Brain microvascular endothelial cell (primary cell): Measurements from ENCODE around the gene GALNT13.

Experiments
- DNase-seq: peaks from one replicate; pipeline ENCODE4 v3.0.0-alpha.2; 2020
- H3K27ac ChIP-seq: fragments of 250-450 bp; sonication (Bioruptor Pico); 2 replicates; pipeline ENCODE4 v1.5.1; 2020; ENCODE audit warnings: mild to moderate bottlenecking, moderate library complexity
- H3K27me3 ChIP-seq: fragments of 250-450 bp; sonication (Bioruptor Pico); replicated peaks from 2 replicates; pipeline ENCODE4 v1.5.1; 2020; ENCODE audit warnings: mild to moderate bottlenecking
- H3K36me3 ChIP-seq: fragments of 250-450 bp; sonication (Bioruptor Pico); replicated peaks from 2 replicates; pipeline ENCODE4 v1.5.1; 2020; ENCODE audit warnings: mild to moderate bottlenecking
- H3K4me3 ChIP-seq: 2 replicates; pipeline ENCODE4 v1.5.1; 2011; ENCODE audit warnings: low read depth, mild to moderate bottlenecking, control low read depth, low read length, moderate library complexity
- CTCF ChIP-seq: IDR thresholded peaks from 2 replicates; pipeline ENCODE4 v1.5.1; 2011; ENCODE audit warnings: low read depth, mild to moderate bottlenecking, moderate library complexity, low read length, control low read depth, inconsistent platforms; ENCODE audit errors: missing control alignments
- in situ Hi-C: cut with HindIII; loops from 2 replicates; pipeline ENCODE4 v1.10.0; 2017; ENCODE audit warnings: low sequenced_read_pairs, low pct_ligation_motif_present

Gene GALNT13

GRCh38 chr2:154433010-154433409, 561.3 kb downstream of the GALNT13 start:
- H3K36me3 ChIP-seq, result no peaks in the 10 kb centered on the region
- TF ChIP-seq CTCF, result no peak
- no peak overlapping the region for H3K27ac ChIP-seq
- H3K27me3 ChIP-seq, result no peaks in the 10 kb centered on the region
- in situ Hi-C loops, result no loop called here
- no peak overlapping the region for H3K4me3 ChIP-seq
- no peak for DNase-seq

DNA sequence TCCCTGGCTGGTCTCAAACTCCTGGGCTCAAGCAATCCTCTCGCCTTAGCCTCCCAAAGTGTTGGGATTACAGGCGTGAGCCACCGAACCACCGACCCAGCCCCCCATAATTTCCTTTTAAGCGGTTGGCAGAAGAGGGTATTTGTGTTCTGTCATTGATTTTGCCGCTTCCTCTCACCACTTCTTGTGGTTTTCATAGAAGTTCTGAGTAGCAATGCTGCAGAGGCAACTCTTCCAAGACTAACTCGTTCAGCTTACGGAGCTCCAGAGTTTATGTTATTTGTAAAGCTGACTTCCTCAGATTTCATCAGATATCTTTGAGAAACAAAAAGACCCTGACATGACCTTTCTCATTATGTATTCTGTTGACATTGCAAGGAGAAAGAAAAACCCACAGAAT, 565.4 kb downstream of the GALNT13 start:
- Histone ChIP-seq H3K27ac (no peak overlapping the region), H3K27me3 (no peaks in the 10 kb centered on the region), H3K36me3 (no peaks in the 10 kb centered on the region), H3K4me3 (no peak overlapping the region)
- in situ Hi-C loops, result no loop called here
- DNase-seq, result no peak
- no peak for TF ChIP-seq CTCF

DNA sequence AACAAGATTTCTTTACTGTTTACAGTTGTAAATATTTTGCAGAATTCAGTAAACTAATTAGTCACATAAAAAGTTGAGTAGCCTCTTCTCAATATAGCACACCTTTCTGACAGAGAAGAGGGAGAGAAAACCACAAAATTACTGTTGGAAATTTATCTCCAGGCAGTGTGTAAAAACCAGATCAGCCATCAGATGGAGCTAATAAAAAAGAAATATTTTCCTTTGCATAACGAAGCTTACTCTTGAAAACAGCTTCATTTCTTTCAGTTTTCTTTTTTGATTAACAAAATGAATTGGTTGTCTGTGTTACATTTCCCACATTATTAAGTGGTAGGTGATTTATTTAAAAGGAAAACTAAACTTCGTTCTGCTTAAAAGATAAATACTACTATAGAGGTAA, 567.4 kb downstream of the GALNT13 start:
- Histone ChIP-seq H3K27me3 (no peaks in the 10 kb centered on the region), H3K27ac (no peak overlapping the region), H3K4me3 (no peak overlapping the region), H3K36me3 (no peaks in the 10 kb centered on the region)
- no peak for DNase-seq
- peak; percentile 14 for TF ChIP-seq CTCF
- in situ Hi-C loops, result no loop called here

DNA sequence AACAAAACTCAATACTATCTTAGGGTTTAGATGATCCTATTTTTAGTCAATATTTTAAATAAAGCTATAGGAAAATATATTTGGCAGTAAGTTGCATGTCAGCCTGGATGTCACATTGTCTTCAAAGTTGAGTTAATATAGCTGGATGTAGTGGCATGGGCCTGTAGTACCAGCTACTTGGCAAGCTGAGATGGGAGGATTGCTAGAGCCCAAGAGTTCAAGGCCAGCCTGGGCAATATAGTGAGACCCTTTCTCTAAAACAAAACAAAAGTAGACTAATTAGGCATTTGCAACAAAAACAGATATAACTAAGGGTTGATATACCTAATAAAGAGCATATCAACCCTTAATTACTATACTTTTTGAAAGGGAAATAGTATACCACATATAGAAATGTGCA, 572.2 kb downstream of the GALNT13 start:
- Histone ChIP-seq H3K4me3 (no peak overlapping the region), H3K36me3 (no peaks in the 10 kb centered on the region), H3K27ac (no peak overlapping the region), H3K27me3 (no peaks in the 10 kb centered on the region)
- TF ChIP-seq CTCF, result no peak
- in situ Hi-C loops, result no loop called here
- no peak for DNase-seq

- no peak overlapping the region for H3K4me3 ChIP-seq
- TF ChIP-seq CTCF, result no peak
- H3K27ac ChIP-seq, result no peak overlapping the region
- in situ Hi-C loops, result no loop called here
- no peaks in the 10 kb centered on the region for H3K36me3 ChIP-seq
- H3K27me3 ChIP-seq, result no peaks in the 10 kb centered on the region
- DNase-seq, result no peak
Measured at GRCh38 chr2:154446324-154446723, 574.6 kb downstream of the GALNT13 start.

DNA sequence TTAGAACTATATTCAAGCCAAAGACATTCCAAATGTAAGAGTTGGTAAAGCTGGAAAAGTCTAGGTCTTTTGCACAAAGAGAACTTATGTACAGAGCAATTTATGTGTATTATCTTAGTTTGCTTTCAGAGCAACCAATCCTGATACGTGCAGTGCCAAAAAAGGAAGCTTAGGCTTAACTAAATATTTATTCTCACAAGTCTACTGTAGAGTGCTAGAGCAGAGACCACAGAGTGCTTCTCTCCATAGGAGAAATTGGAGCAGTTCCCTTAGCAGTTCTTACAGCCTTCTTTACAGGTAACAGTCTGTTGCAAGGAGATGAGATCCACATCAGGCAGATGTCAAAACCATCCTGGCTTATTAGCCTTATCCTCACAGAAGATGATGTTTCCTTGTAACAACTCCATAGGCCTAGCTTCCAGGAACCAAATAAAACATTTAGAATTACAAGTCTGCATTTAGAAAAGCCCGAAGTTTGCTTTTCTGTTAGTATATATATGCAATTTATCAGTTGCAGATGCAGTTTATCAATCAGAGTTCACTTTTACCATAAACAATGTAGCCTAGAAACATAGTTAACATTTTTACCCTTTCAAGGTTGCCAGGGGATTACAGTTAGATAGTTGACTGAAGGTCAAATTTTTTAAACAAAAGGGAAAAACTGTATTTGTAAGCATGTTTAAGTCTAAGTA, 576.2 kb downstream of the GALNT13 start:
- in situ Hi-C loops, result no loop called here
- no peaks in the 10 kb centered on the region for H3K27me3 ChIP-seq
- no peaks in the 10 kb centered on the region for H3K36me3 ChIP-seq
- H3K4me3 ChIP-seq, result no peak overlapping the region
- TF ChIP-seq CTCF, result no peak
- no peak overlapping the region for H3K27ac ChIP-seq
- DNase-seq, result no peak
